A673 (cell line): Measurements from ENCODE around the gene REV1. TPM values are rescaled to one million over a fixed set of nuclear protein-coding genes. Genes with fewer than 3 reads are reported as not detected.

ENCODE experiments used
- BruUV-seq: library from RNA; stranded (reverse); fragments of 400-500 nt; replicated peaks from 2 replicates; lab custom pipeline; 2021; lab: Mats Ljungman, UMichigan
- CTCF ChIA-PET: fragments of 300-600 bp; sonication (Branson Sonifier 250); formaldehyde crosslinking; loops from one replicate; lab custom pipeline; 2022; ENCODE audit warnings: antibody characterized with exemption; lab: Charles Lee
- POLR2A ChIA-PET: fragments of 300-600 bp; sonication (Branson Sonifier 250); formaldehyde crosslinking; loops from one replicate; lab custom pipeline; 2022; ENCODE audit warnings: antibody characterized with exemption; ENCODE audit not compliant: low non-redundant PET; lab: Charles Lee
- DNase-seq: peaks from one replicate; pipeline ENCODE4 v3.0.0-alpha.2; 2015; ENCODE audit warnings: low spot score
- H3K27ac ChIP-seq: fragments of 200-600 bp; sonication (generic); 2 replicates; pipeline ENCODE4 v1.5.1; 2016; ENCODE audit warnings: mixed run types, low read depth, mild to moderate bottlenecking, mixed read lengths, antibody characterized with exemption, low read length; ENCODE audit not compliant: poor library complexity, severe bottlenecking
- H3K27me3 ChIP-seq: fragments of 200-600 bp; sonication (generic); replicated peaks from 2 replicates; pipeline ENCODE4 v1.6.1; 2017; ENCODE audit warnings: mixed run types, low read depth, mild to moderate bottlenecking, mixed read lengths, antibody characterized with exemption, low read length; ENCODE audit not compliant: insufficient read depth, poor library complexity
- H3K36me3 ChIP-seq: fragments of 200-600 bp; sonication (generic); 2 replicates; pipeline ENCODE4 v1.6.1; 2016; ENCODE audit warnings: mixed run types, mild to moderate bottlenecking, mixed read lengths, antibody characterized with exemption, low read length; ENCODE audit not compliant: insufficient read depth, poor library complexity, severe bottlenecking
- H3K4me1 ChIP-seq: fragments of 200-600 bp; sonication (generic); 2 replicates; pipeline ENCODE4 v1.6.1; 2017; ENCODE audit warnings: mixed run types, mild to moderate bottlenecking, mixed read lengths, antibody characterized with exemption, low read length; ENCODE audit not compliant: insufficient read depth, poor library complexity, severe bottlenecking
- H3K4me3 ChIP-seq: fragments of 200-600 bp; sonication (generic); 2 replicates; pipeline ENCODE4 v1.5.1; 2016; ENCODE audit warnings: low read depth, mixed run types, mild to moderate bottlenecking, mixed read lengths, low read length; ENCODE audit not compliant: poor library complexity, severe bottlenecking
- H3K9me3 ChIP-seq: fragments of 200-600 bp; sonication (generic); 2 replicates; pipeline ENCODE4 v1.6.1; 2016; ENCODE audit warnings: mixed run types, low read depth, mild to moderate bottlenecking, mixed read lengths, antibody characterized with exemption, low read length; ENCODE audit not compliant: poor library complexity, severe bottlenecking
- CTCF ChIP-seq: fragments of 300-800, 200-600 bp; sonication (generic); conservative IDR thresholded peaks from 2 replicates; pipeline ENCODE4 v1.5.1; 2017; ENCODE audit warnings: low read depth, mild to moderate bottlenecking, antibody characterized with exemption, low read length, moderate library complexity, mixed read lengths
- EZH2 ChIP-seq: fragments of 200-600 bp; sonication (generic); IDR thresholded peaks from 2 replicates; pipeline ENCODE4 v1.6.1; 2017; ENCODE audit warnings: borderline replicate concordance, low read depth, mild to moderate bottlenecking, mixed read lengths, antibody characterized with exemption, low read length; ENCODE audit not compliant: poor library complexity, severe bottlenecking
- intact Hi-C: fragments of 100-400 bp; cut with micrococcal nuclease; formaldehyde crosslinking; loops from one replicate; pipeline ENCODE4 v1.10.0; 2022; ENCODE audit not compliant: unreplicated experiment
- total RNA-seq: library from RNA; stranded (reverse); gene quantifications from 2 replicates; pipeline ENCODE4 v1.2.3, GENCODE V29; 2021

The REV1 gene
- total RNA-seq, 1 experiment from 2014 or later = 38.1 TPM

- Histone ChIP-seq H3K27me3 (peaks cover 15% of the 10 kb centered on the region), H3K9me3 (no peaks in the 10 kb centered on the region), H3K27ac (no peak overlapping the region), H3K4me3 (no peak overlapping the region), H3K36me3 (no peaks in the 10 kb centered on the region), H3K4me1 (no peaks in the 10 kb centered on the region)
- no peak for TF ChIP-seq CTCF
- ChIA-PET CTCF (no interaction called here), POLR2A (no interaction called here)
- DNase-seq = no peak
- intact Hi-C loops = no loop called here
- no TSS peak for BruUV-seq
Observed at GRCh38 chr2:99514357-99514756, 24.5 kb upstream of the REV1 start.

- DNase-seq = no peak
- Histone ChIP-seq H3K27me3 (peaks cover 15% of the 10 kb centered on the region), H3K36me3 (no peaks in the 10 kb centered on the region), H3K4me1 (no peaks in the 10 kb centered on the region), H3K4me3 (no peak overlapping the region), H3K9me3 (no peaks in the 10 kb centered on the region), H3K27ac (no peak overlapping the region)
- no TSS peak for BruUV-seq
- CTCF ChIA-PET = no interaction called here
- POLR2A ChIA-PET = no interaction called here
- intact Hi-C loops = no loop called here
- TF ChIP-seq EZH2 (no peak), CTCF (no peak)
Observed at GRCh38 chr2:99512181-99512591, 22.4 kb upstream of the REV1 start.

GRCh38 chr2:99509387-99509786 lies 19.6 kb upstream of the REV1 start:
- no peaks in the 10 kb centered on the region for H3K9me3 ChIP-seq
- DNase-seq = no peak
- POLR2A ChIA-PET = interaction anchor here (0.6 kb wide), 1 partner anchor 93 kb away, joined by 3 read pairs; no protein-coding TSS in a partner anchor
- H3K4me3 ChIP-seq = no peak overlapping the region
- no peaks in the 10 kb centered on the region for H3K36me3 ChIP-seq
- no peaks in the 10 kb centered on the region for H3K4me1 ChIP-seq
- H3K27ac ChIP-seq = no peak overlapping the region
- H3K27me3 ChIP-seq = peaks cover 11% of the 10 kb centered on the region
- intact Hi-C loops = no loop called here
- no TSS peak for BruUV-seq
- TF ChIP-seq CTCF = no peak
- TF ChIP-seq EZH2 = no peak
- CTCF ChIA-PET = no interaction called here
